ENCODE measurements around the gene FOXO1.

Gene FOXO1

GRCh38 chr13:40639221-40639681 is 27.2 kb downstream of the FOXO1 start:
- no peak for DNase-seq (ENCODE audit: low read depth, low spot score)

GRCh38 chr13:40637643-40638042 is 28.8 kb downstream of the FOXO1 start:
- DNase-seq (ENCODE audit: low read depth, low spot score) = no peak

- DNase-seq (ENCODE audit: low read depth, low spot score) = no peak
These were observed 31.0 kb downstream of the FOXO1 start for GRCh38 chr13:40635315-40635995.

GRCh38 chr13:40632915-40633314 is 33.5 kb downstream of the FOXO1 start:
- no peak for DNase-seq (ENCODE audit: low read depth, low spot score)

GRCh38 chr13:40631605-40632004 is 34.8 kb downstream of the FOXO1 start:
- no peak for DNase-seq (ENCODE audit: low read depth, low spot score)

GRCh38 chr13:40629678-40630384 is 36.6 kb downstream of the FOXO1 start:
- DNase-seq (ENCODE audit: low read depth, low spot score) = no peak

- no peak for DNase-seq (ENCODE audit: low read depth, low spot score)
These were observed 39.5 kb downstream of the FOXO1 start for GRCh38 chr13:40626977-40627376.

GRCh38 chr13:40626561-40626960 is 39.9 kb downstream of the FOXO1 start:
- no peak for DNase-seq (ENCODE audit: low read depth, low spot score)

GRCh38 chr13:40624986-40625385 is 41.5 kb downstream of the FOXO1 start:
- DNase-seq (ENCODE audit: low read depth, low spot score) = no peak

- no peak for DNase-seq (ENCODE audit: low read depth, low spot score)
These were observed 42.1 kb downstream of the FOXO1 start for GRCh38 chr13:40624383-40624782.

- no peak for DNase-seq (ENCODE audit: low read depth, low spot score)
These were observed 43.7 kb downstream of the FOXO1 start for GRCh38 chr13:40622761-40623160.

- DNase-seq (ENCODE audit: low read depth, low spot score) = no peak
These were observed 44.2 kb downstream of the FOXO1 start for GRCh38 chr13:40622246-40622645.

- DNase-seq (ENCODE audit: low read depth, low spot score) = no peak
These were observed 47.0 kb downstream of the FOXO1 start for GRCh38 chr13:40619479-40619814.

GRCh38 chr13:40618581-40619478 is 47.6 kb downstream of the FOXO1 start:
- no peak for DNase-seq (ENCODE audit: low read depth, low spot score)

GRCh38 chr13:40617801-40618356 is 48.6 kb downstream of the FOXO1 start:
- no peak for DNase-seq (ENCODE audit: low read depth, low spot score)

GRCh38 chr13:40615619-40616018 is 50.8 kb downstream of the FOXO1 start:
- no peak for DNase-seq (ENCODE audit: low read depth, low spot score)

GRCh38 chr13:40613914-40614313 is 52.5 kb downstream of the FOXO1 start:
- no peak for DNase-seq (ENCODE audit: low read depth, low spot score)

GRCh38 chr13:40613192-40613818 is 53.1 kb downstream of the FOXO1 start:
- no peak for DNase-seq (ENCODE audit: low read depth, low spot score)

- DNase-seq (ENCODE audit: low read depth, low spot score) = no peak
These were observed 54.4 kb downstream of the FOXO1 start for GRCh38 chr13:40612041-40612440.

GRCh38 chr13:40611635-40612034 is 54.8 kb downstream of the FOXO1 start:
- DNase-seq (ENCODE audit: low read depth, low spot score) = no peak

GRCh38 chr13:40611004-40611403 is 55.4 kb downstream of the FOXO1 start:
- no peak for DNase-seq (ENCODE audit: low read depth, low spot score)
